Activated naive CD8-positive, alpha-beta T cell (primary cell): ENCODE measurements around the gene IMPA2.
A peak's percentile ranks its signal among the peaks of the same experiment; 100 is the strongest.

Experiments used
- H3K27ac Mint-ChIP-seq: one replicate; pipeline ENCODE4 v1.8.0; 2021; ENCODE audit warnings: mixed read lengths
- H3K27me3 Mint-ChIP-seq: one replicate; pipeline ENCODE4 v1.8.0; 2021; ENCODE audit warnings: mixed read lengths
- H3K36me3 Mint-ChIP-seq: one replicate; pipeline ENCODE4 v1.8.0; 2021; ENCODE audit warnings: mixed read lengths
- H3K4me1 Mint-ChIP-seq: one replicate; pipeline ENCODE4 v1.8.0; 2021; ENCODE audit warnings: low read depth, mixed read lengths
- H3K4me3 Mint-ChIP-seq: one replicate; pipeline ENCODE4 v1.8.0; 2021; ENCODE audit warnings: mild to moderate bottlenecking, mixed read lengths
- H3K9me3 Mint-ChIP-seq: one replicate; pipeline ENCODE4 v1.8.0; 2021; ENCODE audit warnings: low read depth, mixed read lengths

The IMPA2 gene

GRCh38 chr18:11977153-11977466 lies 4.2 kb upstream of the IMPA2 start:
- Mint-ChIP-seq H3K27ac (no peak overlapping the region), H3K36me3 (no peaks in the 10 kb centered on the region), H3K4me3 (no peak overlapping the region), H3K4me1 (peaks cover 8% of the 10 kb centered on the region), H3K9me3 (no peaks in the 10 kb centered on the region), H3K27me3 (no peaks in the 10 kb centered on the region)

GRCh38 chr18:11978956-11979355 lies 2.4 kb upstream of the IMPA2 start:
- Mint-ChIP-seq H3K4me1 (peaks cover 12% of the 10 kb centered on the region), H3K27ac (no peak overlapping the region), H3K9me3 (no peaks in the 10 kb centered on the region), H3K27me3 (no peaks in the 10 kb centered on the region), H3K36me3 (no peaks in the 10 kb centered on the region), H3K4me3 (peak overlapping the region; percentile 6)

GRCh38 chr18:11980163-11980493 lies 1.2 kb upstream of the IMPA2 start:
- Mint-ChIP-seq H3K9me3 (no peaks in the 10 kb centered on the region), H3K27ac (peak overlapping the region; percentile 85), H3K36me3 (no peaks in the 10 kb centered on the region), H3K27me3 (no peaks in the 10 kb centered on the region), H3K4me3 (peak overlapping the region; percentile 86), H3K4me1 (peaks cover 12% of the 10 kb centered on the region)

DNA sequence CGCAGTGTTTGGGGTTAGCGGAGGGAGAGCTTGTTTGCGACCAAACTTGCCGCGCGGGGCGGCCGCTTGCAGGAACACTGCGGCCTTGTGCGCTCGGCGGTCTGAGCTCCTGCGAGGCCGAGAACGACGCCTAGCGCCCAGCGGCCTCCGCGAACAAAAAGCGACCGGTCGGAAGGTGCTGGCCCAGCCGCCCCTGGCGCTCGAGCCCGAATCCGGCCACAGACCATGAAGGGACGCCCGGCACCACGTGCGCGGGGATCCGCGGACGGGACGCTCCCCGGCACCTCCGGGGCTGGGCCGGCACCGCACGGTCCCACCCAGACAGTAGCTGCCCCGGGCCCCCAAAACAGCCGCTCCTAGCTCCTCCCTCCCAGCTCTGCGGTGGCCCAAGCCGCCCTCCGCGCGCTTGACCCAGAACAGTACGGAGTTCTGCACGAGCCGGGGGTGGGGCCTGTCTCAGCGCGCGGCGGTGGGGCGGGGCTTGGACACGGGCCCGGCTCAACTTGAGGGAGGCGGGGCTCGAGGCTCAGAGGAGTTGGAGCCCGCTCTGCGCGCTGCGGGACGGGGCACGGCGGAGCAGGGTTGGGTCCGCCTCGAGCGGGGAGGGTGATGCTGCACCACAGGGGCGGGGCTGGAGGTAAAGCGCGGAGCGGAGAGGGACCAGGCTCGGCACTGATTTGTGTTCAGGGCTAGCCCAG lies 664 bp upstream of the IMPA2 start:
- peaks cover 12% of the 10 kb centered on the region for H3K4me1 Mint-ChIP-seq
- H3K4me3 Mint-ChIP-seq: peak overlapping the region; percentile 86
- H3K9me3 Mint-ChIP-seq: no peaks in the 10 kb centered on the region
- no peaks in the 10 kb centered on the region for H3K27me3 Mint-ChIP-seq
- peak overlapping the region; percentile 85 for H3K27ac Mint-ChIP-seq
- no peaks in the 10 kb centered on the region for H3K36me3 Mint-ChIP-seq

- Mint-ChIP-seq H3K27me3 (no peaks in the 10 kb centered on the region), H3K4me3 (peak overlapping the region; percentile 88), H3K27ac (peak overlapping the region; percentile 50), H3K9me3 (no peaks in the 10 kb centered on the region), H3K36me3 (no peaks in the 10 kb centered on the region), H3K4me1 (peaks cover 12% of the 10 kb centered on the region)
Measured at GRCh38 chr18:11981543-11982366, 448 bp downstream of the IMPA2 start.

DNA sequence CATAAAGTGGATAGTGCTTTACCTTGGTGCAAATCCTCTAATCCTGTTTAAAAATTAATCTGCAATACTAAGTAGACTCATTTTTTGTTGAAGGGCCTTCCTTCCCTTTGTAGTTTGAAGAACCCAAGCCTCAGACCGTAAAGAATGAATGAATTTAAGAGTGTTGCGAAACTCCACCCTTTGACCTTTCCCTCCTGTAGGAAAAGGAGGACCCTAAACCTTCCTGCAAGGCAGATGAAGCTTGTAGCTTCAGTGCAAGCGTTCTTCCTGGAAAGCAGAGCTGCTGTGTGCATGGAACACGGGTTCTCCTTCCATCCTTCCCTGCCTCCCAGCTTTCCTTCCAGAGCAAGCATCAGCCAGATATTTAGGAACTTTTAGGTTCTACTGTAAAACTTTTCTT lies 1.7 kb downstream of the IMPA2 start:
- Mint-ChIP-seq H3K9me3 (no peaks in the 10 kb centered on the region), H3K4me3 (no peak overlapping the region), H3K4me1 (peaks cover 12% of the 10 kb centered on the region), H3K36me3 (no peaks in the 10 kb centered on the region), H3K27ac (no peak overlapping the region), H3K27me3 (no peaks in the 10 kb centered on the region)

DNA sequence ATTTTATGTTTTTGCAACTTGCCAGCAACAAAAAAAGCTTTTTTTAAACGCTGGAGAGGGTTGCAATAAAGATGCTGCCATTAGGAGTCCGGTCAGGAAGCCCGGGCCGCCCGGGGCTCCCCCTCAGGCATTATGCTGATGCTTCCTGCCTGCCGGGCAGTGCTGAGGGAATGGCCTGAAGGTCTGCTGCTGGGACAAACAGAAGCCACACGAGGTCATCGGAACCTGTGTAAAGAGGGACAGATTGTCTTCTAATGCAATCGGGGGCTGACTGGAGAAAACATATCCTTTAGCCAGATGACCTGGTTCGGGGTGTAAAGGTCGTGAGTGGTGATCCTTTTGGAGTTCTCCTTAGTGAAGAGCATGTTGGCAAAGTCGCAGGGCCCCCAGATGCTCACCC lies 2.3 kb downstream of the IMPA2 start:
- Mint-ChIP-seq H3K9me3 (no peaks in the 10 kb centered on the region), H3K4me1 (peaks cover 12% of the 10 kb centered on the region), H3K27ac (no peak overlapping the region), H3K36me3 (no peaks in the 10 kb centered on the region), H3K27me3 (no peaks in the 10 kb centered on the region), H3K4me3 (no peak overlapping the region)

- Mint-ChIP-seq H3K4me1 (peaks cover 12% of the 10 kb centered on the region), H3K4me3 (no peak overlapping the region), H3K27ac (no peak overlapping the region)
Measured at GRCh38 chr18:11984091-11984490, 2.8 kb downstream of the IMPA2 start.

DNA sequence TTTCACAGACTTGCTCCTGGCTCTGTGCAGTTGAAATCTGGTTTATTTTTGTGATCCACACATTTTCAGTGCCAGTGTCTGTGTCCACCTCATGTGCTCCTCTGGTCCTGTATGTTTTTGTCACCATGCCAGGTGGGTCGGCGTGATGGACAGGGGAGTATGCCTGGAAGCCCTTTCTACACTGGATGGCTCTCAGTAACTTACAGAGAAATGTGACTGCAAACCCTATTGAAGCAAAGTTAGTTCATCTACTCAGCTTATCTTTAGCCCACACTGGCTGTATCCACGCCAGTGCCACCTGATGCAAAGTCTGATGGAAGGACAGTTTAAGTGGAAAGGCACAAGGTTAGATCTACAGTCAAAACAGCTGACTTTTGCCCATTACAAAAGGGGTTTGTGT lies 4.3 kb downstream of the IMPA2 start:
- Mint-ChIP-seq H3K27ac (no peak overlapping the region), H3K9me3 (no peaks in the 10 kb centered on the region), H3K27me3 (no peaks in the 10 kb centered on the region), H3K4me1 (peaks cover 6% of the 10 kb centered on the region), H3K4me3 (no peak overlapping the region), H3K36me3 (no peaks in the 10 kb centered on the region)

More at GRCh38 chr18:11984091-11984490, 2.8 kb downstream of the IMPA2 start:
- H3K27me3 Mint-ChIP-seq: no peaks in the 10 kb centered on the region
- H3K9me3 Mint-ChIP-seq: no peaks in the 10 kb centered on the region
- H3K36me3 Mint-ChIP-seq: no peaks in the 10 kb centered on the region

DNA sequence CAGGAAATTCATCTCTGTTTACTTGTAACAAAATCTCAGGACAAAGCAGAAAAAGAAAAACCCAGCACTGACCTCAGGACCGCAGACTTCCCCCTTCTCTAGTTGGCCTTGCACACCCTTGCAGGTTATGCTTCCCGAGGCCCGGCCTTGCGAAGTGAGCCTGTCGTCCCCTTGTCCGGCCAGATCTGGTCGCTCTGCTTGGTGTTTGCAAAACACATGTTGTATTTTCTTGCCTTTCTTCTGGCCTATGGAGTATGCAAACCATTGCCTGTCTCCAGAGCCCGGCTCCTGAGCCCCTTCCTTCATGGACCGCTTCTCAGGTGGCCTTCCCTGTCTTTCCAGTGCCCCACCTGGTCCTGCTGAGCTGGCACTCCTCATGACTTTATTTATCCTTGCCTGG lies 4.8 kb downstream of the IMPA2 start:
- H3K27ac Mint-ChIP-seq: no peak overlapping the region
- no peaks in the 10 kb centered on the region for H3K27me3 Mint-ChIP-seq
- H3K9me3 Mint-ChIP-seq: no peaks in the 10 kb centered on the region
- H3K36me3 Mint-ChIP-seq: no peaks in the 10 kb centered on the region
- H3K4me1 Mint-ChIP-seq: peaks cover 6% of the 10 kb centered on the region
- H3K4me3 Mint-ChIP-seq: no peak overlapping the region

GRCh38 chr18:11987527-11987926 lies 6.2 kb downstream of the IMPA2 start:
- Mint-ChIP-seq H3K4me3 (no peak overlapping the region), H3K9me3 (no peaks in the 10 kb centered on the region), H3K36me3 (no peaks in the 10 kb centered on the region), H3K27me3 (no peaks in the 10 kb centered on the region), H3K27ac (no peak overlapping the region), H3K4me1 (no peaks in the 10 kb centered on the region)

GRCh38 chr18:11989174-11989573 lies 7.9 kb downstream of the IMPA2 start:
- Mint-ChIP-seq H3K27ac (no peak overlapping the region), H3K27me3 (no peaks in the 10 kb centered on the region), H3K9me3 (no peaks in the 10 kb centered on the region), H3K4me1 (no peaks in the 10 kb centered on the region), H3K36me3 (no peaks in the 10 kb centered on the region), H3K4me3 (no peak overlapping the region)

DNA sequence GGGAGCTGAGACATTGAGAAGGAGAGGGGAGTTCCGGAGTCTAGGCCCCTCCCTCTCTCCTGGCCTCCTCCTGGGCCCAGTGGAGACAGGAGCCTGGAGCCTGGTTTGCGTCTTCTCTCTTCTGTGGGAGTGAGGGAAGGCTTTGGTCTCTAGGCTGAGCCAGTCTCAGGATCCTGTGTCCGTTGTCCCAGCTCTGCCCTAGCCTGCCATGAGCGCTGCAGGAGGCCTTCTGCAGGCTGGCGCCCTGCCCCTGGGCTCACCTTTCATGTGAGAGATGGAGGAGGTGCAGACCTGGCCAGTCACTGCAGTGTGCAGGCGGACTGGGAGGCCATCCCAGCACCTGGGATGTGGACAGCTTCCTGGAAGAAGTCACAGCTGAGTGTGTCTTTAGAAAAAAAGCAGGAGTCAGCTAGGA lies 8.7 kb downstream of the IMPA2 start:
- Mint-ChIP-seq H3K9me3 (no peaks in the 10 kb centered on the region), H3K27ac (no peak overlapping the region), H3K4me3 (no peak overlapping the region), H3K36me3 (no peaks in the 10 kb centered on the region), H3K27me3 (no peaks in the 10 kb centered on the region), H3K4me1 (no peaks in the 10 kb centered on the region)

- no peak overlapping the region for H3K27ac Mint-ChIP-seq
- H3K9me3 Mint-ChIP-seq: no peaks in the 10 kb centered on the region
- no peaks in the 10 kb centered on the region for H3K36me3 Mint-ChIP-seq
- H3K27me3 Mint-ChIP-seq: no peaks in the 10 kb centered on the region
- no peak overlapping the region for H3K4me3 Mint-ChIP-seq
- peaks cover 3% of the 10 kb centered on the region for H3K4me1 Mint-ChIP-seq
Measured at GRCh38 chr18:11990539-11990938, 9.2 kb downstream of the IMPA2 start.

GRCh38 chr18:11991021-11991795 lies 9.9 kb downstream of the IMPA2 start:
- Mint-ChIP-seq H3K4me1 (peaks cover 8% of the 10 kb centered on the region), H3K27ac (no peak overlapping the region), H3K9me3 (no peaks in the 10 kb centered on the region), H3K27me3 (no peaks in the 10 kb centered on the region), H3K36me3 (no peaks in the 10 kb centered on the region), H3K4me3 (no peak overlapping the region)
